Skin of body (tissue), 2 donors: ENCODE data around the gene APMAP. TPM values are rescaled to one million over a fixed set of nuclear protein-coding genes. Genes with fewer than 3 reads are reported as not detected.

Source experiments
- DNase-seq: peaks from one replicate; lab custom pipeline; 2025; lab: John Stamatoyannopoulos, UW
- total RNA-seq: library from RNA; depleted of rRNA; stranded (reverse); fragments of >200 nt; gene quantifications from one replicate; pipeline ENCODE4 v1.2.3, GENCODE V29; 2014

APMAP gene
- total RNA-seq, 1 donor from 2014 or later, result 62.8 TPM

DNA sequence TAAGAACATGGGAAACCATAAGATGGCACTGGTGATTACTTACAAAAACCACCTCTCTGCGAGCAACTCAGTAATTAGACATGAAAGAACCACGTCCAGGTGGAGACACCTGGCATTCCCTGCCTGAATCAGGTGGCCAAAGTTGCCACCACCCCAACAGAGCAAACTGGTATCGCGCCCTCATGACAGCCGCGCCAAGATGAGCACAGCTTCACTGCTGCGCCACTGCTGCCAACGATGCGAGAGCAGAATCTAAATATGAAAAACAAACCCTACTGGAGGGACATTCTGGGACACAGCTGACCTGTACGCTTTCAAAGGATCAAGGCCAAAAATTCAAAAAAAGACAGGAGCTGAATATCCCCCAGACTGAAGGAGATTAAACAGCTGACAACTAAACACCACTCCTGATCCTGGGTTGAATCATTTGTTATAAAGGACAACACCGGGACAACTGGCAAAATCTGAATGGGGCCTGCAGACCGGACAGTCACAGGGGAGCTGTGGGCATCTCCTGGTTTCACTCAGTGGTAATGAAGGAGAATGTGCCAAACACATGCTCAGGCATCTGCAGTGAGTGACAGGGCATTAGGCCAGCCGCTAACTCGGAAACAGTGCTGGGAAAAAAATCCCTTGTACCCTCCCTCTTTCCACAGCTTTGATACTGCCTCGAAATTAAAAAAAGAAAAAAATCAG, 26.1 kb downstream of the APMAP start:
- DNase-seq, result no peak

DNA sequence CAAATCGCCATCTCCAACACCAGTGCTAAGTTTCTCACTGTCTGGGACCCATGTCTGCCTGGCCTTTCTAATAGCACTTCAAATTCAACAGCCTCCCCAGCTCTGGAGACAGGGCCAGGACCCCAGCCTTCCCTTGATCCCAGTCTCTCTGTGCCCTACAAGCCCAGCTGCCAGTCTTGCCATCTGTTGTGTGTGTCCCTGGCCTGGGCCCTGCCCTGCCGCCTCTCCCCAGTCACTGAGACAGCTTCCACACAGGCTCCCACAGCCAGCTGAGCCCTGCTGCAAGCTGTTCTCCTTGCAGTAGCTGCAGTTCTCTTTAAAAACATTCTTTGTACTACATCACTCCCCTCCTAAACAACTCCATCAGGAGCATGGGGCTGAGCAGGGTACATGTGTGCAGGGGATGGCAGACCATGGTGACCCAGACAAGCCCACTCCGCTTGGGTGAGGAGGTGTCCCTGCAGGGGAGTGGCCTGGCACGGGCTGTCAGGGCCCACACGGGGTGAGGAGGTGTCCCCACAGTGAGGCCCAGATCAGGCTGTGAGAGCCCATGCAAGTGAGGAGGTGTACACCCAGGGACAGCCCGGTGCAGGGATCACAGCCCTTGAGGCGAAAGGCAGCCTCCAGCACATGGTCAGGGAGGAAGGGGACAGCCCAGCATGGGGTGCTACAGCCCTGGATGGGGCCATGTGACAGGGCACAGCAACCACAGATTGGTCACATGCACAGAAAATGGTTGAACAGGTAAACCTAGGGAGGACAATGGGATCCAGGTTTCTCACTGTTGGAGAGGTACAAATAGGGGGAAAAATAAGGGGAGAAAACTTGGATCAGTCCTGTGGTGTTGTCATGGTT, 27.3 kb downstream of the APMAP start:
- no peak for DNase-seq

GRCh38 chr20:24964506-24964840, 28.1 kb downstream of the APMAP start:
- DNase-seq, result peak; percentile 11

- DNase-seq, result no peak
Observed at GRCh38 chr20:24963672-24964505, 28.7 kb downstream of the APMAP start.

DNA sequence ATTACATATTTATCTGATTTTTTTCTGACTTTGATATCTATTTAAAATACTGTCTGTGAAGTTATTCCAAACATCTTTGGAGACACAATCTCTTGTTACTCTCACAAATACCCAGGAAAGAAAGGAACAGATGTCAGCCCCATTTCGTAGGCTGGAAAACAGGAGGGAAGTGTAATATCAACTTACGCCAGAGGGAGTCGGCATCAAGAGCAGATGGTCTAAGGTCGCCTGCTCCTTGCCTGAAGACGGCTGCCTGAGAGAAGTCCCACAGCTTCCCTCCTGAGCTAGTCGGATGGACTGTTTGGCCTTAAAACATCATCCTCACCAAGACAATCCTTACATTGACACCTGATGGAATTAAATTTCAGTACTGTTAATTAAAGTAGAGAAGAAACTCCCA, 30.0 kb downstream of the APMAP start:
- DNase-seq, result no peak

GRCh38 chr20:24962182-24962492, 30.4 kb downstream of the APMAP start:
- no peak for DNase-seq

DNA sequence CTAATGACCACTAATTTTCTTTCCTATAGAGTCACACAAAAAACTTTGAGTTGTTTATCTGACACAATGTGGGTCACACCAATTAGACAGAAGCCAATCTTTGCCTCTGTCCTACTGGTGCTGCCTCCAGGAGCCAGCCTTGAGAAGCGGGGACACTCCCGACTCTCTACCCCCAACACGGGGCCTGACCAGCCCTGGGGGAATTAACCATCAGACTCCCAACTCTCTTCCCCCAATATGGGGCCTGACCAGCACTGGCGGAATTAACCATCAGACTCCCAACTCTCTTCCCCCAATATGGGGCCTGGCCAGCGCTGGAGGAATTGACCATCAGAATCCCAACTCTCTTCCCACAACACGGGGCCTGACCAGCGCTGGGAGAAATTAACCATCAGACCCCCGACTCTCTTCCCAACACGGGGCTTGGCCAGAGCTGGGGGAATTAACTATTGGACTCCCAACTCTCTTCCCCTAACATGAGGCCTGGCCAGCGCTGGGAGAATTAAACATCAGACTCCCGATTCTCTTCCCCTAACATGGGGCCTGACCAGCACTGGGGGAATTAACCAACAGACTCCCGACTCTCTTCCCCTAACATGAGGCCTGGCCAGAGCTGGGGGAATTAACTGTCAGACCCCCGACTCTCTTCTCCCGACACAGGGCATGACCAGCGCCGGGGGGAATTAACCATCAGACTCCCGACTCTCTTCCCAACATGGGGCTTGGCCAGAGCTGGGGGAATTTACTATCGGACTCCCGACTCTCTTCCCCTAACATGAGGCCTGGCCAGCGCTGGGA, 31.0 kb downstream of the APMAP start:
- DNase-seq, result no peak

DNA sequence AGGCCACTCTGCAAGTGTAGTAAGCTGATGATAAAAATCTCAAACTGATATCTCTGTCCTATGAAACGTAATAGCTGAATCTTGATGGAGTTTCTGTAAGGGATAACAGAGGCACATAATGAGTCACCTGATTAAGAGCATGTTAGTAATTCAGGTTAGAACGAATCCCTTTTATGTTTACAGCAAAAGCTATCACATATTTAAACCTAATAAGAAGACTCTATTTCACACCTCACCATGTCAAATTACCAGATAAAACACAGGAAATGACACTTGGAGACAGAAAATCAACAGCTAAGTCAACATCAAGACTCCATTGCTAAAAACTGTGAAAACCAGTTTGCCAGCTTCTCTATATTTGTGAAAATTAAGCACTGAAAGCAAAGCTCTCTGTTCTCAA, 31.7 kb downstream of the APMAP start:
- no peak for DNase-seq

GRCh38 chr20:24960302-24960801, 32.2 kb downstream of the APMAP start:
- no peak for DNase-seq

GRCh38 chr20:24959591-24960301, 32.8 kb downstream of the APMAP start:
- no peak for DNase-seq

DNA sequence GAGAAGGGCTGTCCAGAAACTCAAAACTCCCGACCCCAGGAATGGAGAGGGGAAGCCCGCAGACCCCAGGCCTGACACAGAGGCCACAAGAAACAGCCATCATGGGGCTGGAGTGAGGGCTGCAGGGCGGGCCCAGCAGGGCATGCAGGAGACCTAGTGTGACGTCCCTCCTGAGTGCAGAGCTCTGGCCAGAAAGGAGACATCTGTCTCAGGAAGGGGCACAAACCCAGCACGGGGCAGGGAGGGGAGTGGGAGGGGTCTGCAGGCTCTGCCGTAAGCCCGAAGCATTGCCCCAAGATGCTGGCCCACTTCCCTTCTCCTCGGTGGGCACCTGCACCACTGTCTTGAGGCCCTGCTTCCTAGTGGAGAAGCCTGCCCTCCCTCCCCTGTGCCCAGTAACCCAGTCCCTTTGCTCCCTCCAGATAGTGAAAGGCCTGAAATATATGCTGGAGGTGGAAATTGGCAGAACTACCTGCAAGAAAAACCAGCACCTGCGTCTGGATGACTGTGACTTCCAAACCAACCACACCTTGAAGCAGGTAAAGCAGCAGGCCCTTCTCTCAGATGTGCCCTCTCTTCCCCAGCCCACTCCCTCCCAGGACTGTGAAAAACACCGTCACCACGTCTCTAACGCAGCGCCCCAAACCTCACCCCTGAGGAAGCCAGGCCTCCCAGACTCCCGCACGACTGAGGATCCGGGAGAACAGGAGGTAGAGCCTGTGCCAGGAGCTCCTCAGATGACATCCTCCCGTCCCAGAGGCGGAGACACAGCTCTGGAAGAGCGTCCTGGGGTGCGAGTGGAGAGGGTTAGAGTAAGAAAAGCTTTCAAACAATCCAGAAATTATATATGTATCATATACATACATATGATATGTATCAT, 33.8 kb downstream of the APMAP start:
- no peak for DNase-seq

GRCh38 chr20:24957326-24958016, 35.1 kb downstream of the APMAP start:
- no peak for DNase-seq

DNA sequence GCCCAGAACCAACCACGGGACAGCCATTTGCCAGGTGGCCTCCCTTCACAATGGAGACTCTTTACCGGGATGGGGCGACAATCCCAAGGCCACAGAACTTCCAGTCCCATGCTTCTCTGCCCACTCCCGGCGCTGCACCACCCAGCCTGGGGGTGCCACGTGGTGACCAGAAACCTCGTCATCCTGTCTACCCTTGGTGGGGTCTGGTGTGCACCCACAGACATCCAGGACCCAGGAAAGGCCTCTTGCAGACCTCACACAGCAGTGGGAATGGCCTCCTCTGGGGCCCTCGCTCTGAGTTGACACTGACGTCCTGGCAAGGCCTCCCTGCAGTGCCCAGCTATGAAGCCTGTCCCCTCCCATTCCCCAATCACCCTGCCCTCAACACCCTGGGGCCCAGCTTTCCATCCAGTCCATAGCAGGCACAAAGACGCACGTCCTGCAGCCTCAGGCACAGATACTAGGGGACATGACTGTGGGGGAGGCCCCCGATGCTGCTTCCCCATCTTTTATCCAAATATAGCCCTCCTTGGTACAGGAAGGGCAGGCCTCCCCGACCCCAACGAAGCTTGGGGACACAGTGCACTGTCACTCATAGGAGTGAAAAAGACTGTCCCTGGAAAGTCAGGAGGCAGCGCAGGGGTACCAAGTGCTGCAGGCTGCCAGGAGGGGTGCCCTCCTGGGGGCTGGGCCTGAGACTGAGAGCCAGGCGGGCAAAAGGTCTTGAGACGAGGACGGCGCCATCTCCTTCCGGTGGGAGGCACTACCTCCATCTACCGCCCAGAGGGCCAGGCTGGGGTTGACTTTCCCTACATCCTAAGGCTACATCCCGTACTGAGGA, 36.3 kb downstream of the APMAP start:
- no peak for DNase-seq

- no peak for DNase-seq
Observed at GRCh38 chr20:24955045-24955444, 37.5 kb downstream of the APMAP start.

DNA sequence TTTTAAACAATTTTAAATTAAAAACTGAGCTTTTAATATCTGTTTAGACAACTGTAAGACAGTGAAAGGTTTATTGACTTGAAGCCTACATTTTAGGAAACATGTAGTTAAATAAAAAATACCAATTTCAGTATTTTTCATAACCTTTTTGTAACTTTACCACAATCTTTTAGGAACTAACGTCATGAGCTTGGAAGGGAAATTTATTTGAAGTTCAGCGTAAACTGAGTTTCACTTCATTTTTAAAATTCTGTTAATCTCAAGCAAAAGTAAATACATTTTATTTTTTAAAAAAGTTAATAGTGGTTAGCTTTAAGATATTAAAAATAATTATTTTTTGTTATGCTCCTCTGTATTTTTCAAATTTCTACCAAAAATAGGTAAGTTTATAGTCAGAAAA, 38.0 kb downstream of the APMAP start:
- DNase-seq, result no peak

DNA sequence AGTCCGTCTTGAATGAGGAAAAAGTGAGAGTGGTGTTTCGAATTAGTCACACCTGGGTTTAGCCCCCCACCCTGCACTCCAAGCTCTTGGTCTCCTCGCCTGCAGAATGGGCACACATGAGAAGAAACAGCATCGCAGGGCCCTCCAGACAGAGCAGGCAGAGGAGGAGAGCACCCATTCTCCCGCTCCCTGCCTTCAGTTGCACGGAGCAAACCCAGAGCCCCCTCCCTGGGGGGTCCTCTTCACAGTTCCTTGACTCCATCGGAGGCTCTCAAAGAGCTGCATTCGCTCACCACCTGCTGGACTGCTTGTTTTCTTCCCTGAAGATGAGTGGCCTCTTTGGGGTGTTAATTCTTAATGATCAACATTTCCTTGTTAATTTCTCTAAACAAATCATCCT, 38.4 kb downstream of the APMAP start:
- no peak for DNase-seq

DNA sequence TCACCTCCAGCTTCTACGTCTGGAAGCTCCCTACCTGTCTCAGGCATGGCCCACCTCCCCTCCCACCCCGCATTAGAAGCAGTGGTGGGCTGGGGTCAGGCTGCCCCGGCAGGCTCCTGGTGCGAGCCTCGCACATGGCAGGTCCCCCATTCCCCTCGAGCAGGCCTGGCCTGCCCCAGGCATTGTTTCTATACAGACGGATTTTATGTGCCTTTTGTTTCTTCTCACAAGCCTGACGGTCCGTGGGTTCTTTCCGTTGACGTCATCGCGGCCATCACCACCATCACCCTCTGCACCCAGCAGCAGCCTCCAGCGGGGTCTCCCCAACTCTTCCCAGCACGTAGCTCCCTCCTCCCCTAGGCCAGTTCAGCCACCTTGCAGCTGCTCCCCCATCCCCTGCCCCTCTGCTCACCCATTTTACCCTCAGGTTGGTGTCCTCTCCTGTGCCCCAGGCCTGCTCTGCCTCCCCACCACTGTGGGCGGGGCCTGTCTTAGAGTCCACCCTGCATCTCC, 38.9 kb downstream of the APMAP start:
- DNase-seq, result no peak

DNA sequence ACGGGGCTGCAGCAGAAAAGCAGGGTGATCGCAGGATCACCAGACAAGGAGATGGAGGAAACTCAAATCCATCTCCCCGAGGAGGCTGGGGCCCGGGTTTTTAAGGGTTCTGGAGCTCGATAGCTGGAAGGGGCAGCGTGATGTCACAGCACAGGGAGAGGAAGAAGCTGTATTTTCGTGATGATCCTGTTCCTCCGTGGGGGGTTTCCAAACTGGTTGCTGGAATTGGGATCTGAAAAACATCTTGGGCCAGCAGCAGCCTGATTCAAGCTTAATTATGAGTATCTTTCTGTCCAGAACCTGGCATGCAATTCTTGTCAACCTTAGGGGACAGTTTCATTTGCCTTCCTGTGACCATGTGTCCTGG, 39.4 kb downstream of the APMAP start:
- no peak for DNase-seq
